MV-4-11 (cell line): ENCODE results near the gene MRTFA.
"Not testable (repeated sequence)": the region's sequence is repeated elsewhere in the genome, so short reads cannot be mapped to it uniquely, and the experiment has no call there.

Experiments used
- DNase-seq: peaks from one replicate; lab custom pipeline; 2025; lab: John Stamatoyannopoulos, UW

Gene MRTFA

GRCh38 chr22:40554023-40554422, 82.5 kb downstream of the MRTFA start:
- not testable (repeated sequence) for DNase-seq

- peak; percentile 46 for DNase-seq
Observed at GRCh38 chr22:40553014-40553554, 83.4 kb downstream of the MRTFA start.

- DNase-seq: no peak
Observed at GRCh38 chr22:40552070-40552469, 84.4 kb downstream of the MRTFA start.

GRCh38 chr22:40547729-40548143, 88.8 kb downstream of the MRTFA start:
- no peak for DNase-seq

GRCh38 chr22:40544758-40545157, 91.8 kb downstream of the MRTFA start:
- DNase-seq: no peak

- DNase-seq: no peak
Observed at GRCh38 chr22:40542821-40543540, 93.5 kb downstream of the MRTFA start.

- no peak for DNase-seq
Observed at GRCh38 chr22:40541300-40541699, 95.2 kb downstream of the MRTFA start.

GRCh38 chr22:40540265-40540664, 96.3 kb downstream of the MRTFA start:
- no peak for DNase-seq

GRCh38 chr22:40536149-40536548, 100.4 kb downstream of the MRTFA start:
- DNase-seq: not testable (repeated sequence)

GRCh38 chr22:40535642-40536041, 100.9 kb downstream of the MRTFA start:
- no peak for DNase-seq

GRCh38 chr22:40535189-40535512, 101.4 kb downstream of the MRTFA start:
- no peak for DNase-seq

- peak; percentile 86 for DNase-seq
Observed at GRCh38 chr22:40534379-40535188, 101.9 kb downstream of the MRTFA start.

- DNase-seq: peak; percentile 93
Observed at GRCh38 chr22:40533712-40534378, 102.7 kb downstream of the MRTFA start.

- DNase-seq: no peak
Observed at GRCh38 chr22:40531951-40532900, 104.3 kb downstream of the MRTFA start.

GRCh38 chr22:40530391-40530790, 106.1 kb downstream of the MRTFA start:
- DNase-seq: not testable (repeated sequence)

GRCh38 chr22:40529821-40530220, 106.7 kb downstream of the MRTFA start:
- DNase-seq: no peak

- no peak for DNase-seq
Observed at GRCh38 chr22:40526960-40527359, 109.6 kb downstream of the MRTFA start.

GRCh38 chr22:40525250-40525884, 111.2 kb downstream of the MRTFA start:
- DNase-seq: peak; percentile 36

- peak; percentile 22 for DNase-seq
Observed at GRCh38 chr22:40524392-40525249, 111.9 kb downstream of the MRTFA start.

- DNase-seq: no peak
Observed at GRCh38 chr22:40522141-40522540, 114.4 kb downstream of the MRTFA start.
